GM12874 (cell line): ENCODE data around the gene DMGDH.

Experiments used
- CTCF ChIP-seq: IDR thresholded peaks from 2 replicates; pipeline ENCODE4 v1.5.1; 2011; ENCODE audit warnings: low read depth, mild to moderate bottlenecking, control low read depth, low read length, moderate library complexity; ENCODE audit not compliant: insufficient read depth

The DMGDH gene

GRCh38 chr5:79023947-79024346, 45.5 kb downstream of the DMGDH start:
- TF ChIP-seq CTCF: no peak

GRCh38 chr5:79023348-79023747, 46.1 kb downstream of the DMGDH start:
- TF ChIP-seq CTCF: no peak

- no peak for TF ChIP-seq CTCF
These were observed 46.7 kb downstream of the DMGDH start for GRCh38 chr5:79022771-79023170.

- TF ChIP-seq CTCF: no peak
These were observed 47.7 kb downstream of the DMGDH start for GRCh38 chr5:79021753-79022152.

GRCh38 chr5:79020861-79021561, 48.5 kb downstream of the DMGDH start:
- peak; percentile 71 for TF ChIP-seq CTCF

GRCh38 chr5:79014631-79015030, 54.8 kb downstream of the DMGDH start:
- no peak for TF ChIP-seq CTCF

GRCh38 chr5:79011869-79012268, 57.6 kb downstream of the DMGDH start:
- TF ChIP-seq CTCF: no peak
